ENCODE data around the gene SCN9A.
A peak's percentile ranks its signal among the peaks of the same experiment; 100 is the strongest.
"Not testable (repeated sequence)": the region's sequence is repeated elsewhere in the genome, so short reads cannot be mapped to it uniquely, and the experiment has no call there.

The SCN9A gene

GRCh38 chr2:166373951-166374350 lies 1.8 kb downstream of the SCN9A start:
- peak in 1 of 2 donors; percentile 21 for DNase-seq

- no peak for DNase-seq
Measured at GRCh38 chr2:166373539-166373938, 2.2 kb downstream of the SCN9A start.

DNA sequence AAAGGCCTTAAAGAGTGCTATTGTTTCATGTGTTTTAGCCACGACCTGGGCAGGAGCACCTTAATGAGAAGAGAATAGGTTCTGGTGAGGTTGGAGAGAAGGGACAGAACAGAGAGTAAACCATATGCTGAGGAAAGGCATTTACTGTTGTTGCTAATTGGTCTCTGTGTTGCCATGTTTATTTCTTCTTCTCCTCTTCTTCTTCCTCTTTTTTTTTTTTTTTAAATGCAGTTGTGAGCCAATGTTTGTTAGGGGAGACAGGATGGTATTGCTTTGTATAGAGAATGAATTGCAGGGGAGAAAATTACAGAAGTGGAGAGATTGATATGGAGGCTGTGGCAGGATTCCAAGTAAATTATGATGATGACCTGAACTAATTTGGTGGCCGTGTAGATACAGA lies 2.6 kb downstream of the SCN9A start:
- DNase-seq: no peak

- no peak for DNase-seq
Measured at GRCh38 chr2:166372046-166372445, 3.7 kb downstream of the SCN9A start.

DNA sequence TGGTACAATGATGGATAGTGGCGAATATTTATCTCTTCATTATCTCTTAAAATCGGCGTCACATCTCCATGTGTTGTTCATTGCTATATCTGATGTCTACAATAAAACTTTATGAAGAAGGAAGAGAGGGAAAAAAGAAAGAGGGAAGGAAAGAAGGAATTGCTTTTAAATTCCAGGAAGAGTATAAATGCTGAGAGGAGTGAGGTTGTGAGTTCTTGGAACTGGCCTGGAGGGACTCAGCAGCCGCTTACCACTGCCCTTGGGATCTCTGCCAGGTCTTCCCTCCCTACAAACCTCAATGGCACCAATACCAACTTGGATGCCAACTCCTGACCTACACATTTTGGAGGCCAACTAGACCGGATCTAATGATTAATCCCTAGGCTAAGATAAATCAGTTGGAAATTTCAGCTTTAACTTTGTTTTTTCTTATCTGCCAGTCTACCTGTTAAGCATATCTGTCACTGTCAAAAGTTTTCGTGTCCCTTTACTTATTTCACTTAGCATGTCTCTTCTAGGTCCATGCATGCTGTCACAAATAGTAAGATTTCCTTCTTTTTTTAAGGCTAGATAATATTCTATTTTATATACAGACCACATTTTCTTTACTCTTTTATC lies 9.8 kb downstream of the SCN9A start:
- no peak for DNase-seq

DNA sequence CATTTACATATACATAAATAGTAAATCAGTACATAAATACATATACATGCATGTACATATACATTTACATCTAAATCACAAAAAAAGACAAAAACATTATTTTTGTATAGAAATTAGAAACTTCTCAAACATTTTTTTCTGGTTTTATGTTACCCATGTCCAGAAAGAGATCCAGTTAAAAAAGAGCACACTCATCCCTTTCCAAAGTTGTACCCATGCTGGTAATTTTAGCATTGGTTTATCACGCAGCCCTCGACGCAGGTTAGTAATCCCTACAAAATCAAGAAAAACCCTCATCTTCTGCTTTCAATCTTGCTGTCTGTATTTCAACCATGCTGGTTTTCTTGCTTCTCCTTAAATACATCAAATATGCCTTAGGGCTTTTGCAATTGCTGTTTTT lies 10.5 kb downstream of the SCN9A start:
- DNase-seq: no peak

DNA sequence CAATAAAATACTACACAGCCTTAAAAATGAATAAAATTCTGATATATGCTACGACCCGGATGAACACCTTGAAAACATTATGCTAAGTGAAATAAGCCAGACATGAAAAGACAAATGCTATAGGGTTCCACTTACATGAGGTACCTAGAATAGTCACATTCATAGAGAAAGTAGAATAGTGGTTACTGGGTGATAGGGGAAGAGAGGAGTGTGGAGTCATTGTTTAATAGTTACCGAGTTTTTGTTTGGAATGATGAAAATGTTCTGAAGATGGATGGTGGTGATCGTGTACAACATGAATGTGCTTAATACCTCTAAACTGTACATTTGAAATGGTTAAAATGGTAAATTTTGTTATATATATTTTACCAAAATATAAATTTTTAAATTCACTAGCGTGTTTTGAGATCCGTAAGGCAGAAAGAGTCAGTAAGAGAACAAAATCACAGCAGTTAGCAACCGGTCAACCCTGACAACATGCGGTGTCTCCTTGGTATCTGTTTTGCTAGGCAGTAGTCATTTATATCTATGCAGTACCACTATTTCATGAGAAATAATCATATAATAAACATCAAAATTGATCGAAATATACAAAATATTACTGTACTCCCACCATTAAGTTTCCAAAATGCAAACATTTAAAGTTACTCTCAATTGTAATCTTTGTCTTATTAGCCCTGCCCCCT lies 11.1 kb downstream of the SCN9A start:
- DNase-seq: no peak

GRCh38 chr2:166361351-166362153 lies 14.2 kb downstream of the SCN9A start:
- DNase-seq: no peak

DNA sequence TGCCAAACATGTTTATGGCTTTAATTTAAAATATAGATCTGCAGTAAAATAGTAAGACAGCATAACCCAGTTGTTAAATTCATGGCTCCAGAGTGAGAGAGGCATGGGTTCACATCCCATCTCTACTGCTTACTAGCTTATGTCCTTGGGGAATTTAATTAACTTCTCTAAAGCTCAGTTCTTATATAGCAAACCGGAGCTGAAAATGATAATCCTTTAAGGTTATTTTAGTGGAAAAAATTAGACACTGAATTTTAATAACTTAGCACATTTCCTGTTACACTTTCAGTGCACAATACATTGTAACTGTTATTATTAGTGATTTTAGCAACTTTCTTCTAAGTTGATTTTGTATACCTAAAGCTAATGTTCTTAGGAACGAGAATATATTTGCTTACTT lies 14.8 kb downstream of the SCN9A start:
- DNase-seq: no peak

DNA sequence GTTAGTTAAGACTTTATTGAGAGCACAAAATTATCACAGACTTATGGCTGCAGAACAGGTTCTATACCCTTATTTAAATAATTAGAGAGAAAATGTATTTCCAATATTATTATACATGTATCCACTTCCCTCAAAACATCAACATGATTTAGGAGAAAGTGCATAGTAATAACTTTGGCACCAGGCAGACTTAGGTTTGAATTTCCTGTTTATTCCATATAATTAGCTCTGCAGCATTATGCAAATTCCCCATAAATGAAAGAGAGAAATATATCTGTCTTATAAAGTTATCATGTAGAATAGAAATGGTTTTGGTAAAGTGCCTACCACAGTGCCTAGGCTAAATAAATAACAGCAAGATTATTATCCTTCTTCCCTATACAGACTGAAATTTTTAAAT lies 15.3 kb downstream of the SCN9A start:
- DNase-seq: no peak

DNA sequence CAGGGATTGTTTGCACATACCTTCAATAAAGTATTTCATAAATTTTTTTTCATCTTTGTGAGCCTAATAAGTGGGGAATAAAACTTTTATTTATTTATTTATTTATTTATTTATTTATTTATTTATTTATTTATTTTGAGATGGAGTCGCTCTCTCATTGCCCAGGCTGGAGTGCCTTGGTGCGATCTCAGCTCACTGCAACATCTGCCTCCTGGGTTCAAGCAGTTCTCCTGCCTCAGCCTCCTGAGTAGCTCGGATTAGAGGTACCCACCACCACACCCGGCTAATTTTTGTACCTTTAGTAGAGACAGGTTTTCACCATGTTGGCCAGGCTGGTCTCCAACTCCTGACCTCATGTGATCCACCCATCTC lies 17.8 kb downstream of the SCN9A start:
- DNase-seq: not testable (repeated sequence)

- no peak for DNase-seq
Measured at GRCh38 chr2:166357068-166357949, 18.4 kb downstream of the SCN9A start.

GRCh38 chr2:166351319-166351718 lies 24.4 kb downstream of the SCN9A start:
- DNase-seq: no peak

DNA sequence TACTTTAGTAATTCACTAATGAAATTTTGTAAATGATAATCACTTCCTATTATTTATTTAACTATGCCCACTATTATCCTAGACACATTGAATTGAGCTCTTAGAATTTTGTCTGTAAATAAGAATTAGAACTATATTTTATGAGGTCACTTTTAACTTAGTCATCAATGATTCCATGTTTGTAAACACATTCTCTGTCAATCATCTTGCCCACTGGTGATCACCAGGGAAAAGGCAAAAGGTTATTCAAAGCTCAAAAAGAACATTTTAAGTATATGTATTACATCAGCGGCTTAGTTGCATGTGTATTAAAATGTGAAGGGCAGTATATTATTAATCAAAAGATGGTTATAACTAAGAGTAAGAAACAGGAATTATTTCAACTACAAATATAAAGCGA lies 25.2 kb downstream of the SCN9A start:
- DNase-seq: no peak

DNA sequence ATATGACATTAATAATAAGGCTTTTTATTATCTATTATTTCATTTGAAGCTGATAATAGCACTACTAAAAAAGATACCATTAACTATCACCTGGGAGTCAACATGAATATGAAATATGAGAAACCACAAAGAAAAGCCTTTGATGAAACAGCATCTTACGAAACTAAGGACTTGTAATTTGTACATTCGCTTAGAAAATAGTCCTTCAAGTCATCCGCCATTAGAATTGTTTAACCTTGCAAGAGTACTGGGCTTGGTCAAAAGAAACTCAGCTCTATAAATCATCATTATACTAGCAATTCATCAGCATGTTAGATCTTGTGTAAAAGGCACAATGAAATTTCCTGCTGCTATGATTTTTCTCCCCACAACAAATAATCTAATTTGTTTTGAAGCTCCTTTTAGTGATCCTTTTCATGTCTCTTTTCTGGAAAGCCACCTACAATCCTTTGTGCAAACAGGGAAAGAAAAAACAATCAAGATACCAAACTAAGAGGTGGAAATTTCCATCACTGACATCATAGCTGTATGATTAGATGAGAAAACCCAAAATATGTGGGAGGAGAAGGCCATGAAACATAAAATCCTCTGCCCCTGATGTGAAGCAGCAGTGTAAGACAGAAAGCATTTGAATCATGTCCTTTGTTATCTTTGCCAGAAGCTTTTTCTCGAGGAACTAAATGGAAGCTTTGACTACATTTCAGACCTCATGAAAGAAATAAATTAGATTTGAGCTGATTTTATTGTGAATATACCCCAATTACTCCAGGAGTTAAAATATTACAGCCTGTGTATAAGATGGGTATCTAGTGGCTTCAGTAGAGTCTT lies 31.2 kb downstream of the SCN9A start:
- no peak for DNase-seq

- DNase-seq: no peak
Measured at GRCh38 chr2:166343467-166343866, 32.3 kb downstream of the SCN9A start.

DNA sequence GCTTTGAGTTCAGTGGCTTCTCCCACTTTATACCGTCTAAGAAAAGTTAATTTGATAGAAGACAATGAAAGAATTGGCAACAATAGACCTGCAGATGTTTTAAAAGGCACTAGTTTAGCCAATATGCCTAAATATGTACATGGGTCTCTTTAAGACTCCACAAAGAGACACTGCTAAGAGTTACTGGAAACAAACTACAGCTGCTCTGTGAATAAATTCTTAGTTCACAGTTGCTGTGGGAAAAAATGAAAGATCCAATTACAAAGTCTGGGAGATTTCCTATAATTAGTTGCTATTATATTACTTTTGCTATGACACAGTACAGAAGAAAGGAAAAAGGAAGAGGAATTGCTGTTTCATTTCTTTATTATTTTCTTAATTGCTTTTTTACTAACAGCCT lies 34.3 kb downstream of the SCN9A start:
- DNase-seq: no peak

DNA sequence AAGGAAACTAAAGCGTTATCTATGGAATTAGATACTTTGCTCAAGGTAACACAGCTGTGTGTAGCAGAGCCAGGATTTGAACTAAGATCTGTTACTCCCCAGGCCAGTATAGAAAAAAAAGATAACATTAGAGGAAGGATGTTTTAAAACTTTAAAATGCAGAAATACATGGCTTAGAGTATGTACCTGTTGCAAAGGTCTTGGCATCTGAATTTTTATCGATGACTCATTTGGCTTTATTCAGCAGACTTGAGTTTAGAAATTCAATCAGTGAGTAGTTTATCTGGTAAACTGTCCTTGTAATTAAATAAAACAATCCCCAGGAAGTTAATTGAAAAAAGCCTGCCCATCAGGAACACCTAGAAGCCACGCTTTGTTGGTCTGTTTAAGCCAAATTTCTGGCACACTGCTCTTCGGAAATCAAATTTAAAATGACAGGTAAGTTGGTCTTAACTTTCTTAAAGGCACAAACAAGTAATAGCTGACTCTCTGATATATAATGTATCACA lies 36.9 kb downstream of the SCN9A start:
- no peak for DNase-seq

GRCh38 chr2:166337932-166338331 lies 37.8 kb downstream of the SCN9A start:
- no peak for DNase-seq

DNA sequence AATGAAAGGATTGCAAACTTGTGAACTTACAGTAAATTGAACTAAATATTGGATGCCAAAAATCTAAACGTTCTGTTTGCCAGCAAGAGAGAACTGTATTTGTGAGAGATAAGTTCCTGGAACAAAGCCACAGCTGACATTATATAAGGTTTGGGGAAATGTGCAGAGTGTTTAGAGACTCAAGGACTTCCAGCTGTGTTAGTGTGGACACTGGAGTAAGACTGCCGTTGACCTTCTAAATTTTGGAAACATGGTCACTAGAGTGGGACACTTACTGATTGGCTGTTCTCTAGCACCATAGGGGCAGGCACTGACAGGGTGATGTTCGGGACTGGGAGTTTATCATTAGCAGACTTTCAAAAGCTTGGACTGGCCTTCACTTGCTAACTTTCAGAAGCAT lies 40.5 kb downstream of the SCN9A start:
- no peak for DNase-seq

- no peak for DNase-seq
Measured at GRCh38 chr2:166334805-166335204, 40.9 kb downstream of the SCN9A start.

GRCh38 chr2:166333801-166334200 lies 41.9 kb downstream of the SCN9A start:
- no peak for DNase-seq
